HG03039 (cell line): ENCODE data around the gene SLAMF8.

Experiments used
- ATAC-seq: cut with Tn5 transposase; IDR thresholded peaks from one replicate; pipeline ENCODE4 v1.9.1; 2021; ENCODE audit warnings: mild to moderate bottlenecking, moderate library complexity; ENCODE audit not compliant: unreplicated experiment

SLAMF8 gene

DNA sequence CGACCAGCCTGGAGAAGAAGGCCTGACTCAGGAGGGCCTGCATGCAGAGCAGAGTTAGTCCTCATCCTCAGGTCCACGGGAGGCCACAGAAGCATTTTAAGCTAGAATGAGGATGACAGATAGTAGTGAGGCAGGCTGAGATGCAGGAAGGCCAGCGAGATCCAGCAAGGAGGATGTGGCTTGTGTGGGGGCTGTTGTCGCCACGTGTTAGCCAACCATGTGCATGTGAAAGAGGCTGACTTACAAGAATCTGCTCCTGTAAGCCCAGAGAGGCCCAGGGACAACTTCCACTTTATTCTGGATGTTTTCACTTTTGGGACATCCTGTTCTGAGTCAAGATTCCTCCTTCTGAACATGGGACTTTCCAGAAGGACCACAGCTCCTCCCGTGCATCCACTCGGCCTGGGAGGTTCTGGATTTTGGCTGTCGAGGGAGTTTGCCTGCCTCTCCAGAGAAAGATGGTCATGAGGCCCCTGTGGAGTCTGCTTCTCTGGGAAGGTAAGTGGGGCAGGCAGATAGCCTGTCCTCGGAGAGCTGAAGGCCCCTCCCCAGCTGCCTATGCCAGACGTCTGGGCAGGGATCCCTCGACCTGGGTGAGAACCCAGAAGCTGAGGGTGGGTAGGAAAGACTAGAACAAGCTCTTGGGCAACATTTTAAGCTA lies at the start of gene SLAMF8:
SLAMF8 (plus strand) TSS at position 433 of the 661 bp plus-strand sequence; CDS start at position 459, 26 bp downstream.
- ATAC-seq, result no peak

DNA sequence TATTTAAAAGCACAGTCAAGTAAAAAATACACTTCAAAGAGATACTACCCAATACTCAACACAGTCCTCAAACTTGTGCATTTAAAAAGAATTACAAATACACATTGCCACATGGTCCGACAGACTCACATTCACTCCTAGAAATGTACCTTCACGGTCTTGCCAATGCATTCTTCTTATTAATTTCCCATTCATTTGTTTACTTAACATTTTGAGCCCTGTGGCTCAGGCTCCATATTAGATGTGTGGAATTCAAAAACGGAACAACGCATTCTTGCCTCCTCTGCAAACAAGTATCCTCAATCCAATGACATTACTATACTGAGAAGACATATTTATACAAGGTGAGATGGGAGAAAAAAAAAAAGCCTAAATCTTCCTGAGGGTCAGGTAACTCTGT lies 48.4 kb upstream of the SLAMF8 start:
- no peak for ATAC-seq

- ATAC-seq, result no peak
Observed at GRCh38 chr1:159779403-159779851, 47.2 kb upstream of the SLAMF8 start.

DNA sequence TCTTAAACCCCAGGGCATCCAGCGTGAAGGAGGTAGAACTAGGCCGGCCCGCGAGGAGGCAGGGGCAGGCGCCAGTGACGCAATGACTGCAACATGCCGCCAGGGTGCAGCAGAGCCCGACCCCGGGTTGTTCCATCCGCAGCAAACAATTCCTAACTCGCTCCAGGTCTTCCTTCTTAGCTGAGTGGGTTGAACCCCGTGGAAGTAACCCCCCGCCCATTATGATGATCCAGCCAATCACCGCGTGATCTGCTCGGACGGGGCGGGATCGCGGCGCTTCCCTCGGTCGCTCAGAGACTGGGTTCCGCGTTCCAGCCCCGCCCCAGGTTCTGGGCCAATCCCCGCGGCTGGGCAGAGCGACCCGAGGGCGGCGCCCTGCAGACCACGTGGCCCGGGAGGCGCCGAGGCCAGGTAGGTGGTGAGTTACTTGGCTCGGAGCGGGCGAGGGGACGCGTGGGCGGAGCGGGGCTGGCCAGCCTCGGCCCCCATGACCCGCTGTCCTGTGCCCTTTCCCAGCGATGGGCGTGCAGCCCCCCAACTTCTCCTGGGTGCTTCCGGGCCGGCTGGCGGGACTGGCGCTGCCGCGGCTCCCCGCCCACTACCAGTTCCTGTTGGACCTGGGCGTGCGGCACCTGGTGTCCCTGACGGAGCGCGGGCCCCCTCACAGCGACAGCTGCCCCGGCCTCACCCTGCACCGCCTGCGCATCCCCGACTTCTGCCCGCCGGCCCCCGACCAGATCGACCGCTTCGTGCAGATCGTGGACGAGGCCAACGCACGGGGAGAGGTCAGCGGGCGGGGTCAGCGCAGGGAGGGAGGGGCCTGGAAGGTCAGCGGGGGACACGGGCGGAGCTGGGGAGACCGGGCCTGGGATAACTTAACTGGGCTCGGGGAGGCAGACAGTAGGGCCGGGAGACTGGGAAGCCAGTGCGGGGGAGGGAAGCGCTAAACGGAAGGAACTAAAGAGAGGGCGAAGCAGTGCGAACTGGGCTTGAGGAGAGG lies 45.8 kb upstream of the SLAMF8 start, which contains the start of gene DUSP23:
DUSP23 (plus strand) TSS at position 380 of the 1,000 bp plus-strand sequence; CDS start at position 519, 139 bp downstream.
- peak; percentile 98 for ATAC-seq

DNA sequence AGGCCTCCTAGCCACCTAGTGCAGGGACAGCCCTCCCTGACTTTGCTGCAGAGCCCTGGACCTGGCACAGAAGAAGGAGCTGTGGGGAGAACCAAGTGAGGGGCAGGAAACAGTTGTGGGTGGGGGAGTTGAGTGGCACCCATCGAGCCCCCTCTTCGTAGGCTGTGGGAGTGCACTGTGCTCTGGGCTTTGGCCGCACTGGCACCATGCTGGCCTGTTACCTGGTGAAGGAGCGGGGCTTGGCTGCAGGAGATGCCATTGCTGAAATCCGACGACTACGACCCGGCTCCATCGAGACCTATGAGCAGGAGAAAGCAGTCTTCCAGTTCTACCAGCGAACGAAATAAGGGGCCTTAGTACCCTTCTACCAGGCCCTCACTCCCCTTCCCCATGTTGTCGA lies 44.7 kb upstream of the SLAMF8 start:
- no peak for ATAC-seq

DNA sequence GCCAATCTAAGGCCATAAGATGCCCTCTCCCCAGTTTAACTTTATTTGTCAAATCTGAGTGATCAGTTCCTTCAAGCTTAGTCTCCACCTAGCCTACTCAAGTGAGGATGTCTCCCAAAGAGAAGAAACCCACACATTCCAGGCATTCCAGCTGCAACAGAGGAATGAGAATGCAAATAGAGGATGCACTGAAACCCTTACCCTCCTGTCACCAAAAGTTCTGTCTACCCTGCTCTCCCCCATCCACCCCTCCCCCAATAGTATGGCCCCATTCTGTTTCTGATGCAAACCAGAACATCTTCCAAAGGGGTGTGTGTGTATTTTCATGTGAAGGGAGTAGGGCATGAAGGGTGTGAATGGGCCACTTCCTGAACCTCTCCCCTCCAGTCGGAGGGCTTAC lies 42.9 kb upstream of the SLAMF8 start:
- no peak for ATAC-seq

DNA sequence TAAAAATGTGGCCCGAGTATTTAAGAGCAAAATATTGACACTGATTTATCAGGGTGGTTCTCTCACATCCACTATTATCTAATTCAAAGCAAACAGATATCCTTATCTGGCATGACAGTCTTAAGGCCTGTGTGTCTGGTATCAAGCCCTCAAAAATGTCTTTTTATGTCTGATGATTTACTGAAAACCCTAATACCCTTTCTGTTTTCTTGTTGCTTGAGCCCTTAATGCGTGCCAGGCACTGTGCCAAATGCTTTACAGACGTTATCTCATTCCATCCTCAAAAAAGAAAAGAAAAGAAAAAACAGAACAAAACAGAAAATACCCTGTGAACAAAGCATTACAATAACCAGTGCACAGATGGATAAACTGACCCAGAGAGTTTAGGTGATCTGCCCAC lies 40.2 kb upstream of the SLAMF8 start:
- no peak for ATAC-seq

- no peak for ATAC-seq
Observed at GRCh38 chr1:159786966-159787365, 39.7 kb upstream of the SLAMF8 start.

DNA sequence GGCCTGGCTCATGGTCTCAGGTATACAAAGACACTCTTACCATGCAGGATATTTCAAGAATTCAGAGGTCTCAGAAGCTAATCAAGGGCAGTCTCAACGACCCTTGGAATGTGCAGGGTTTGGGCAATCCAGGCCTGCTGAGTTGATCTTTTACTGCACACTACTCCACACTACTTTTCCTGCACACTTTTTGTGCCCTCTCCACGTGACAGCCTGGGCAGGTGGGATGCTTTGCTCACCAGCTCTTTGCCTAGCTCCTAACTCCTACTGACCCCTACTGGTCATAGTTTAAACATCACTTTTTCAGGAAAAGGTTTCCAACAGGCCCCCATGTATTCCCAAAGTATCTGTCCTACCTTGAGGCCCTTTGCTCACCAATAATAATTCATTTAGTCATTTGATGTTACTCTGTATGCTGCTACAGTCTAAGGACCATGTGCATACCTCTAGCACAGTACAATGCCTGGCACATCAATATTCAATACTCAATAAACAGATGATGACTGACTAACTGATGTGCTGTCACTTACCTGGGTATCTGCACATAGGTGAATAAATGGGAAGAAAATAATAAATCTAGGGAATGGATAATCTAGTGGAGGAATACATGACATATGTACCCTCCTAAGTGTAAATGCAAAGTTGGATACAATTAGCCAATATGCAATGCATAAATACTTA lies 36.3 kb upstream of the SLAMF8 start:
- ATAC-seq, result no peak

DNA sequence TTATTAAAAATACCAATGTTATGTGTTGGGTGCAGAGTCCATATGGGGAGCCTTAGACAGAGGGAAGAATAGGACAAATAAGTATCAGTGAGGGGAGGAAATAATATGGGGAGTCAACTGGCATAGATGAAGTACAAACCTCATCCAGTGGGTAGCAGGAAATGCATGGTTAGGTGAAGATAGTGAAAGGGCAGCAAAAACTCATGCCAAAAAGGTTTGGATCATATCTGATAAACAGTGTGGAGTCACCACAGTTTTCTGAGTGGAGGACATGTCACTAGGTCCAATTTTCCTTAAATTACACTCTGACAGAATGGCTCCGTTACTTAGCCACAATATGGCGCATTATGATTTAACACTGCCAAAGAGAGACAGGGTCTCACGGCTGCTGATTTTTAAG lies 35.6 kb upstream of the SLAMF8 start:
- no peak for ATAC-seq

- ATAC-seq, result no peak
Observed at GRCh38 chr1:159791461-159791860, 35.2 kb upstream of the SLAMF8 start.

- ATAC-seq, result no peak
Observed at GRCh38 chr1:159795534-159795933, 31.1 kb upstream of the SLAMF8 start.

- ATAC-seq, result no peak
Observed at GRCh38 chr1:159798893-159799292, 27.8 kb upstream of the SLAMF8 start.

- no peak for ATAC-seq
Observed at GRCh38 chr1:159799446-159799985, 27.2 kb upstream of the SLAMF8 start.

DNA sequence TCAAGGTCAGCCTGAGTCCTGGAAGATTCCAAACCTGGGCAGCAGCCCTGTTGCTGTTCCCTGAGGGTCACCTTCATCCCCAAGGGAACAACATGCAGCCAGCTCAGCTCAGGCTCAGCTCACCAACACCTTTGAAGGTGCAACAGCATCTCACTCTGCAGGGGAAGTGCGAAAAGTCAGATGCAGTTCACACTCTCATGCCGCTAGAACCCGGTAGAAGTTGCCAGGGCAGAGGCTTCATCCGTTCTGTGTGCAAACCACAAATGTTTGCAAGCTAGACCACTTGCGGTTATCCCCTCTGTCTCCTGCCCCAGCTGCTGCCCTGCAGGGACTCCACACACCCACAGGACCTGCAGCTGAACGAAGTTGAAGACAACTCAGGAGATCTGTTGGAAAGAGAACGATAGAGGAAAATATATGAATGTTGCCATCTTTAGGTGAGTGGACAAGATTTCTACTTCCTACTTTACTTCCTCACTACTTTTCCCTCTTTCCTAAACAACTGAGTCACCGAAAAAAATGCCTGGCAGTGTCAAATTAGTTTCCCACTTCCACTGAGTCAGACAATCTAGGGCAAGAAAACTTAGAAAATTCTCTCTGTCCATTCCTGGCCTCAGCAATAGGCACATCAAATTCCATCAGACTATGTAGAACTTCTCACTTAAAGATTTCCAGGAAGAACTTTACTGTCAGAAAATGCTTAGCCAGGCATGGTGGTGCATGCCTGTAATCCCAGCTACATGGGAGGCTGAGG lies 26.3 kb upstream of the SLAMF8 start:
- ATAC-seq, result no peak

GRCh38 chr1:159802111-159802510 lies 24.6 kb upstream of the SLAMF8 start, which contains the start of gene FCRL6:
Gene FCRL6 (plus strand): TSS chr1:159802360. CDS start chr1:159802425, 65 bp downstream.
- ATAC-seq, result no peak

GRCh38 chr1:159803956-159804689 lies 22.6 kb upstream of the SLAMF8 start:
- ATAC-seq, result no peak

DNA sequence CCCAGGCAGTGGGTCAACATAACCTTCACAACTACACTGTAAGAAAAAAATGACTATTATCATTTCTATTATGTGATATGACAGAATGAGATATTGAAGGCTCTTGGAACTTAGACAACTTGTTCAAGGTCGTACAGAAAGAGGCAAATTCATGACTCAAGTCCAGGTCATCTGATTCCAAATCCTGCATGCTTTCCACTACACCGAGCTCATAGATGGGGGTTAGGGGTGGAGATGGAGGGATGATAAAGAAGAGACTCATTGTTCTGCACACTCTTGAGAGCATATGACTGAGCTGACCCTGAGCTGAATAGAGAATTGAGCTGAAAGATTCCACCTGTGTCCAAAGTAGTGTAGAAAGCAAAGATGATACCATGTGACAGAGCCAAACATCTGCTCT lies 21.7 kb upstream of the SLAMF8 start:
- ATAC-seq, result no peak

- ATAC-seq, result no peak
Observed at GRCh38 chr1:159815926-159816325, 10.7 kb upstream of the SLAMF8 start.
